GM12878 (cell line): Measurements from ENCODE around the gene STXBP2. TPM values are rescaled to one million over a fixed set of nuclear protein-coding genes. Genes with fewer than 3 reads are reported as not detected.

Experiments
- ATAC-seq: fragments of 200-7000 bp; cut with Tn5 transposase; 3 replicates; pipeline ENCODE4 v1.9.1; 2020; ENCODE audit warnings: mild to moderate bottlenecking, moderate library complexity
- BruUV-seq: library from RNA; stranded (reverse); fragments of 400-500 nt; replicated peaks from 2 replicates; lab custom pipeline; 2021; lab: Mats Ljungman, UMichigan
- CTCF ChIA-PET: fragments of 300-600 bp; sonication (Branson Sonifier 250); formaldehyde crosslinking; extraction: SDS; loops from one replicate; lab custom pipeline; 2021; ENCODE audit warnings: inconsistent platforms; lab: Yijun Ruan, JAX
- POLR2A ChIA-PET: fragments of 350-600 bp; formaldehyde crosslinking; extraction: SDS; loops from one replicate; lab custom pipeline; 2021; ENCODE audit warnings: inconsistent platforms; lab: Charles Lee
- RAD21 ChIA-PET: fragments of 300-600 bp; sonication (Branson Sonifier 250); formaldehyde crosslinking; loops from one replicate; lab custom pipeline; 2023; ENCODE audit warnings: antibody characterized with exemption; ENCODE audit not compliant: unreplicated experiment; lab: Charles Lee
- SMC1A ChIA-PET: fragments of 300-600 bp; sonication (Branson Sonifier 250); formaldehyde crosslinking; loops from one replicate; lab custom pipeline; 2023; ENCODE audit not compliant: unreplicated experiment, uncharacterized antibody; lab: Charles Lee
- DNase-seq: peaks from one replicate; pipeline ENCODE4 v3.0.0-alpha.2; 2011; ENCODE audit warnings: low read depth, low spot score
- FAIRE-seq: peaks from 3 replicates; lab custom pipeline; 2011; peaks lifted over from hg19 to GRCh38; lab: Jason Lieb, UNC
- H2AFZ ChIP-seq: 2 replicates; pipeline ENCODE4 v1.6.0; 2011; ENCODE audit warnings: low read depth, low read length, control low read depth; ENCODE audit not compliant: control insufficient read depth
- H3K27ac ChIP-seq: 2 replicates; pipeline ENCODE4 v1.5.1; 2011; ENCODE audit warnings: control low read depth; ENCODE audit not compliant: control insufficient read depth, insufficient read depth
- H3K27me3 ChIP-seq, 2 experiments: replicated peaks in 1 of 2; 2 replicates each; pipeline versions ENCODE4 v1.6.0 to v1.6.1; 2011; ENCODE audit warnings: low read length in 1 of 2; ENCODE audit not compliant: control insufficient read depth in 2 of 2, insufficient read depth in 2 of 2
- H3K36me3 ChIP-seq, 2 experiments: 2 replicates each; pipeline ENCODE4 v1.5.1; 2011; ENCODE audit warnings: low read length in 1 of 2; ENCODE audit not compliant: control insufficient read depth in 2 of 2, insufficient read depth in 2 of 2
- H3K4me1 ChIP-seq: 2 replicates; pipeline ENCODE4 v1.6.1; 2011; ENCODE audit warnings: mild to moderate bottlenecking, low read length, moderate library complexity, mixed read lengths; ENCODE audit not compliant: control insufficient read depth, insufficient read depth
- H3K4me2 ChIP-seq: 2 replicates; pipeline ENCODE4 v1.6.0; 2011; ENCODE audit warnings: control low read depth; ENCODE audit not compliant: control insufficient read depth, insufficient read depth
- H3K4me3 ChIP-seq: fragments of 200-600 bp; sonication (generic); 2 replicates; pipeline ENCODE4 v1.5.1; 2016
- H3K79me2 ChIP-seq: 2 replicates; pipeline ENCODE4 v1.6.0; 2011; ENCODE audit warnings: low read length; ENCODE audit not compliant: control insufficient read depth, insufficient read depth
- H3K9ac ChIP-seq: 2 replicates; pipeline ENCODE4 v1.8.0; 2011; ENCODE audit warnings: low read length, control low read depth, mixed read lengths; ENCODE audit not compliant: control insufficient read depth, insufficient read depth
- H3K9me3 ChIP-seq: replicated peaks from 3 replicates; pipeline ENCODE4 v1.5.1; 2011; ENCODE audit warnings: mild to moderate bottlenecking, low read length; ENCODE audit not compliant: control insufficient read depth, insufficient read depth
- H4K20me1 ChIP-seq: 2 replicates; pipeline ENCODE4 v1.6.0; 2011; ENCODE audit not compliant: control insufficient read depth, insufficient read depth
- CBX5 ChIP-seq: sonication (generic); IDR thresholded peaks from 2 replicates; pipeline ENCODE4 v1.6.1; 2016; ENCODE audit warnings: low read depth, moderate library complexity, mild to moderate bottlenecking, inconsistent platforms
- DPF2 ChIP-seq: fragments of 450-650 bp; IDR thresholded peaks from 2 replicates; pipeline ENCODE4 v1.6.1; 2017; ENCODE audit warnings: mild to moderate bottlenecking
- FOXM1 ChIP-seq: IDR thresholded peaks from 2 replicates; pipeline ENCODE4 v1.6.1; 2012; ENCODE audit warnings: low read depth, mild to moderate bottlenecking, inconsistent platforms, low read length, moderate library complexity
- HCFC1 ChIP-seq: fragments of 150-350 bp; IDR thresholded peaks from 2 replicates; pipeline ENCODE4 v1.6.1; 2014; ENCODE audit warnings: low read length
- JUNB ChIP-seq: IDR thresholded peaks from 2 replicates; pipeline ENCODE4 v1.6.1; 2016; ENCODE audit warnings: antibody characterized with exemption, mild to moderate bottlenecking
- MEF2B ChIP-seq: fragments of 450-650 bp; IDR thresholded peaks from 2 replicates; pipeline ENCODE4 v1.6.1; 2018; ENCODE audit warnings: mild to moderate bottlenecking, moderate library complexity; ENCODE audit not compliant: partially characterized antibody, poor library complexity, severe bottlenecking
- NR2C1 ChIP-seq: fragments of 450-650 bp; IDR thresholded peaks from 2 replicates; pipeline ENCODE4 v1.6.1; 2017; ENCODE audit warnings: antibody characterized with exemption, mild to moderate bottlenecking, moderate library complexity
- RELA ChIP-seq: fragments of 450-650 bp; IDR thresholded peaks from 2 replicates; pipeline ENCODE4 v1.8.0; 2014; ENCODE audit warnings: borderline replicate concordance; ENCODE audit not compliant: partially characterized antibody
- USF2 ChIP-seq: IDR thresholded peaks from 2 replicates; pipeline ENCODE4 v1.6.1; 2011; ENCODE audit warnings: low read depth, low read length, improper control_type of control experiment, borderline replicate concordance
- WGBS: methylation state at CpG from one replicate; pipeline ENCODE4 v1.1.6; 2016; ENCODE audit warnings: low lambda C conversion rate; ENCODE audit not compliant: insufficient replicate concordance, insufficient coverage; ENCODE audit errors: missing lambda C conversion rate; 5-methylcytosine and 5-hydroxymethylcytosine counted together
- in situ Hi-C: fragments of 300-500 bp; cut with MboI; formaldehyde crosslinking; loops from 9 replicates; pipeline ENCODE4 v1.14.3; 2018; ENCODE audit warnings: mixed read lengths
- intact Hi-C: fragments of 100-400 bp; cut with micrococcal nuclease; formaldehyde crosslinking; loops from one replicate; pipeline ENCODE4 v1.14.2; 2022; ENCODE audit not compliant: unreplicated experiment
- polyA plus RNA-seq, 11 experiments: library from polyadenylated mRNA; depleted of rRNA in 4 of 11; unstranded in 6 of 11; stranded (reverse) in 5 of 11; fragments of >200 nt; fragmentation: Nextera tagmentation in 4 of 11; fragmentation: Illumina TruSeq in 1 of 11; extraction: Ambion mirVana in 4 of 11; extraction: Trizol in 1 of 11; gene quantifications; 1 replicate in 1 of 11; 2 replicates in 10 of 11; pipeline versions ENCODE4 v1.2.1 to v1.2.3, GENCODE V29; 2011 to 2016; ENCODE audit warnings: inconsistent platforms in 2 of 11, missing spikeins in 2 of 11, low read depth in 1 of 11
- total RNA-seq, 4 experiments: library from RNA; depleted of rRNA in 3 of 4; stranded (reverse); fragments of >200 nt in 3 of 4; fragmentation: Illumina TruSeq in 1 of 4; extraction: Trizol in 1 of 4; gene quantifications; 2 replicates each; pipeline versions ENCODE4 v1.2.1 to v1.2.3, GENCODE V29; 2013 to 2021
- TF ChIP-seq, protein P1 (sequence below): fragments of 450-650 bp; IDR thresholded peaks from 2 replicates; pipeline ENCODE4 v1.6.1; 2014; ENCODE audit warnings: mild to moderate bottlenecking

STXBP2 gene
- total and polyA plus RNA-seq, 10 of the 15 experiments (the other 5 are each of a cell fraction or from before 2014, with no cell fraction given) = 2.6 to 111 (median 61.4) TPM

DNA sequence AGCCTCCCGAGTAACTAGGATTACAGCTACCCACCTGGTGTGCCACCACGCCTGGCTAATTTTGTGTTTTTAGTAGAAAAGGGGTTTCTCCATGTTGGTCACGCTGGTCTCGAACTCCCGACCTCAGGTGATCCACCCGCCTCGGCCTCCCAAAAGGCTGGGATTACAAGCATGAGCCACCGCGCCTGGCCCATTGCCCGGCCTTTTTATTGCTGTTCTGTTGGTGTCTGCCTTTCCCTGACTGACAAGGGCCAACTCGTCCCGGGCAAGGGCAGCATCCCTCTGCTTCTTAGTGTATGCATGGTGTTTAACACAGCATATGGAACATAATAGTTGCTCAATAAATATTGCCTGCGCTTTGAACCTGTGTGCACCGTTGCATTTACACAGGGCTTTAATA is 25.7 kb downstream of the STXBP2 start (continued):
- TF ChIP-seq, protein P1, sequence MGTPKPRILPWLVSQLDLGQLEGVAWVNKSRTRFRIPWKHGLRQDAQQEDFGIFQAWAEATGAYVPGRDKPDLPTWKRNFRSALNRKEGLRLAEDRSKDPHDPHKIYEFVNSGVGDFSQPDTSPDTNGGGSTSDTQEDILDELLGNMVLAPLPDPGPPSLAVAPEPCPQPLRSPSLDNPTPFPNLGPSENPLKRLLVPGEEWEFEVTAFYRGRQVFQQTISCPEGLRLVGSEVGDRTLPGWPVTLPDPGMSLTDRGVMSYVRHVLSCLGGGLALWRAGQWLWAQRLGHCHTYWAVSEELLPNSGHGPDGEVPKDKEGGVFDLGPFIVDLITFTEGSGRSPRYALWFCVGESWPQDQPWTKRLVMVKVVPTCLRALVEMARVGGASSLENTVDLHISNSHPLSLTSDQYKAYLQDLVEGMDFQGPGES = no peak
- TF ChIP-seq DPF2 (no peak), MEF2B (no peak), USF2 (no peak)

- Histone ChIP-seq H3K36me3 (no peaks in the 10 kb centered on the region), H3K27ac (no peak overlapping the region), H3K79me2 (no peaks in the 10 kb centered on the region), H4K20me1 (no peaks in the 10 kb centered on the region), H3K4me3 (no peak overlapping the region), H3K4me1 (peaks cover 4% of the 10 kb centered on the region), H3K9ac (no peak overlapping the region), H3K9me3 (no peaks in the 10 kb centered on the region), H2AFZ (no peak overlapping the region), H3K4me2 (no peak overlapping the region), H3K27me3 (no peaks in the 10 kb centered on the region)
- in situ Hi-C loops = no loop called here
- ChIA-PET POLR2A (no interaction called here), SMC1A (no interaction called here), RAD21 (no interaction called here), CTCF (no interaction called here)
- ATAC-seq (no peak), FAIRE-seq (no peak), DNase-seq (no peak)
- TF ChIP-seq HCFC1 (no peak), FOXM1 (no peak), RELA (no peak), JUNB (no peak), NR2C1 (no peak), CBX5 (no peak)
- BruUV-seq = no TSS peak
- intact Hi-C loops = no loop called here
- 70% methylated on average over 7 of the region's 7 CpGs for WGBS
Measured at GRCh38 chr19:7663706-7664105, 26.8 kb downstream of the STXBP2 start.
